CD14-positive monocyte (primary cell): Measurements from ENCODE around the gene ACSM3. TPM values are rescaled to one million over a fixed set of nuclear protein-coding genes. Genes with fewer than 3 reads are reported as not detected.

Source experiments
- DNase-seq, 3 donors: peaks; one replicate each; pipeline ENCODE4 v3.0.0-alpha.2; 2011 to 2022
- H2AFZ ChIP-seq: 2 replicates; pipeline ENCODE4 v1.6.0; 2012; ENCODE audit warnings: mild to moderate bottlenecking, low read depth, low read length, inconsistent platforms; ENCODE audit not compliant: insufficient read depth, poor library complexity, severe bottlenecking
- H3K27ac ChIP-seq, 2 donors: 1 replicate in 1 of 2; 2 replicates in 1 of 2; pipeline ENCODE4 v1.5.1; 2012 to 2013; ENCODE audit warnings: low read length in 2 of 2, control low read depth in 1 of 2, inconsistent platforms in 1 of 2, low read depth in 1 of 2, mild to moderate bottlenecking in 1 of 2
- H3K27me3 ChIP-seq, 2 donors: one replicate each; pipeline versions ENCODE4 v1.6.0 to v1.6.1; 2011 to 2013; ENCODE audit warnings: low read length in 2 of 2; ENCODE audit not compliant: control insufficient read depth in 2 of 2, insufficient read depth in 2 of 2
- H3K36me3 ChIP-seq, 2 donors: replicated peaks in 1 of 2; 1 replicate in 1 of 2; 2 replicates in 1 of 2; pipeline versions ENCODE4 v1.5.1 to v1.6.1; 2012 to 2013; ENCODE audit warnings: low read length in 2 of 2, control low read depth in 1 of 2, inconsistent platforms in 1 of 2, mild to moderate bottlenecking in 1 of 2; ENCODE audit not compliant: insufficient read depth in 2 of 2, control insufficient read depth in 1 of 2
- H3K4me1 ChIP-seq, 2 donors: 1 replicate in 1 of 2; 2 replicates in 1 of 2; pipeline versions ENCODE4 v1.5.1 to v1.6.1; 2012 to 2013; ENCODE audit warnings: low read length in 2 of 2, control low read depth in 1 of 2, inconsistent platforms in 1 of 2, mild to moderate bottlenecking in 1 of 2, moderate library complexity in 1 of 2; ENCODE audit not compliant: insufficient read depth in 2 of 2, control insufficient read depth in 1 of 2
- H3K4me2 ChIP-seq: replicated peaks from 2 replicates; pipeline ENCODE3; 2012; ENCODE audit warnings: low read length, moderate library complexity, mild to moderate bottlenecking; ENCODE audit not compliant: poor library complexity, severe bottlenecking; ENCODE audit errors: extremely low read depth
- H3K4me3 ChIP-seq, 3 experiments: fragments of 200-600 bp in 1 of 3; sonication (generic) in 1 of 3; replicated peaks in 1 of 3; 1 replicate in 2 of 3; 2 replicates in 1 of 3; pipeline ENCODE4 v1.5.1; 2011 to 2013; ENCODE audit warnings: low read length in 3 of 3, mild to moderate bottlenecking in 3 of 3, control low read depth in 2 of 3, low read depth in 2 of 3, inconsistent platforms in 1 of 3, moderate library complexity in 1 of 3
- H3K79me2 ChIP-seq: 2 replicates; pipeline ENCODE4 v1.6.0; 2012; ENCODE audit warnings: mild to moderate bottlenecking, control low read depth, inconsistent platforms, low read length, moderate library complexity; ENCODE audit not compliant: insufficient read depth
- H3K9ac ChIP-seq: 2 replicates; pipeline ENCODE4 v1.6.0; 2017; ENCODE audit warnings: low read length, mild to moderate bottlenecking; ENCODE audit not compliant: insufficient read depth, poor library complexity, severe bottlenecking
- H3K9me3 ChIP-seq, 2 donors: replicated peaks in 1 of 2; 1 replicate in 1 of 2; 2 replicates in 1 of 2; pipeline versions ENCODE4 v1.5.1 to v1.6.1; 2012 to 2013; ENCODE audit warnings: low read length in 2 of 2, control low read depth in 1 of 2; ENCODE audit not compliant: control insufficient read depth in 1 of 2, insufficient read depth in 1 of 2
- H4K20me1 ChIP-seq: 2 replicates; pipeline ENCODE4 v1.6.0; 2012; ENCODE audit warnings: mild to moderate bottlenecking, low read length, control low read depth, moderate library complexity; ENCODE audit not compliant: insufficient read depth
- H3K27ac Mint-ChIP-seq, 7 donors: one replicate each; pipeline ENCODE4 v1.8.0; 2020; ENCODE audit warnings: mild to moderate bottlenecking in 7 of 7, mixed read lengths in 7 of 7, moderate library complexity in 6 of 7, inconsistent platforms in 2 of 7
- H3K27me3 Mint-ChIP-seq, 3 donors: one replicate each; pipeline ENCODE4 v1.8.0; 2021 to 2022; ENCODE audit warnings: low read depth in 3 of 3, mild to moderate bottlenecking in 3 of 3, mixed read lengths in 3 of 3, moderate library complexity in 3 of 3, inconsistent platforms in 1 of 3
- H3K36me3 Mint-ChIP-seq, 2 donors: one replicate each; pipeline ENCODE4 v1.8.0; 2020; ENCODE audit warnings: mixed read lengths in 2 of 2, inconsistent platforms in 1 of 2, mild to moderate bottlenecking in 1 of 2
- H3K4me1 Mint-ChIP-seq: one replicate; pipeline ENCODE4 v1.8.0; 2020; ENCODE audit warnings: mild to moderate bottlenecking, mixed read lengths
- H3K4me3 Mint-ChIP-seq, 2 donors: one replicate each; pipeline ENCODE4 v1.8.0; 2020; ENCODE audit warnings: mild to moderate bottlenecking in 2 of 2, mixed read lengths in 2 of 2, moderate library complexity in 1 of 2
- H3K9me3 Mint-ChIP-seq, 7 donors: one replicate each; pipeline ENCODE4 v1.8.0; 2020 to 2022; ENCODE audit warnings: mixed read lengths in 7 of 7, mild to moderate bottlenecking in 6 of 7, moderate library complexity in 6 of 7, inconsistent platforms in 2 of 7
- CTCF ChIP-seq: fragments of 200-600 bp; IDR thresholded peaks from one replicate; pipeline ENCODE4 v1.8.0; 2022; ENCODE audit warnings: antibody characterized with exemption, mild to moderate bottlenecking
- WGBS: methylation state at CpG from one replicate; pipeline ENCODE4 v1.1.5; 2013; ENCODE audit warnings: missing lambda C conversion rate; ENCODE audit not compliant: insufficient coverage; 5-methylcytosine and 5-hydroxymethylcytosine counted together
- intact Hi-C, 2 donors: fragments of 100-400 bp; cut with micrococcal nuclease; formaldehyde crosslinking; loops; one replicate each; pipeline versions ENCODE4 v1.15.0 to v1.15.1; 2023
- polyA plus RNA-seq, 3 donors: library from polyadenylated mRNA; depleted of rRNA in 1 of 3; unstranded in 2 of 3; stranded (reverse) in 1 of 3; fragments of 300-500 nt in 2 of 3; fragments of >200 nt in 1 of 3; fragmentation: Illumina TruSeq in 2 of 3; gene quantifications; 1 replicate in 2 of 3; 2 replicates in 1 of 3; pipeline ENCODE4 v1.2.3, GENCODE V29; 2012 to 2021

The ACSM3 gene
- polyA plus RNA-seq, 3 donors, result 1.6 to 5.1 (median 1.9) TPM

- H3K4me3 Mint-ChIP-seq, result no peak overlapping the region
- H3K79me2 ChIP-seq, result no peaks in the 10 kb centered on the region
- no peaks in the 10 kb centered on the region for H3K4me1 Mint-ChIP-seq
- no peaks in the 10 kb centered on the region for H3K27me3 Mint-ChIP-seq
- no peak overlapping the region for H3K4me2 ChIP-seq
- no peaks in the 10 kb centered on the region for H3K27me3 ChIP-seq
- WGBS, result no CpG with 5 or more reads among the region's 1 CpG
- TF ChIP-seq CTCF, result no peak
- no peak overlapping the region for H3K9ac ChIP-seq
- H3K27ac Mint-ChIP-seq, result no peak overlapping the region
- H2AFZ ChIP-seq, result no peak overlapping the region
- DNase-seq, result no peak
- no peaks in the 10 kb centered on the region for H3K9me3 ChIP-seq
- intact Hi-C loops, result no loop called here
- peaks cover 43 to 57% of the 10 kb centered on the region in 2 donors for H3K36me3 Mint-ChIP-seq
- H3K27ac ChIP-seq, result no peak overlapping the region
- H3K4me1 ChIP-seq, result no peaks in the 10 kb centered on the region
- H4K20me1 ChIP-seq, result no peaks in the 10 kb centered on the region
- H3K4me3 ChIP-seq, result no peak overlapping the region
- H3K9me3 Mint-ChIP-seq, result peaks cover 0 to 4% (median 0%) of the 10 kb centered on the region in 7 donors
- peaks cover 37 to 75% of the 10 kb centered on the region in 2 donors for H3K36me3 ChIP-seq
Observed at GRCh38 chr16:20830372-20830771, 66.6 kb downstream of the ACSM3 start.

GRCh38 chr16:20833086-20833485, 69.3 kb downstream of the ACSM3 start:
- no peaks in the 10 kb centered on the region for H3K27me3 Mint-ChIP-seq
- no peak for DNase-seq
- intact Hi-C loops, result no loop called here
- H3K36me3 Mint-ChIP-seq, result peaks cover 52 to 62% of the 10 kb centered on the region in 2 donors
- H3K9ac ChIP-seq, result no peak overlapping the region
- TF ChIP-seq CTCF, result no peak
- H3K4me3 Mint-ChIP-seq, result no peak overlapping the region
- H3K79me2 ChIP-seq, result no peaks in the 10 kb centered on the region
- H4K20me1 ChIP-seq, result no peaks in the 10 kb centered on the region
- H3K27ac ChIP-seq, result no peak overlapping the region
- H3K27me3 ChIP-seq, result no peaks in the 10 kb centered on the region
- peaks cover 2% of the 10 kb centered on the region for H3K4me1 Mint-ChIP-seq
- H3K4me3 ChIP-seq, result no peak overlapping the region
- H3K9me3 Mint-ChIP-seq, result peaks cover 0 to 10% (median 4%) of the 10 kb centered on the region in 7 donors
- H3K27ac Mint-ChIP-seq, result peak overlapping the region in 1 of 7 donors; percentile 10
- H2AFZ ChIP-seq, result no peak overlapping the region
- no peak overlapping the region for H3K4me2 ChIP-seq
- H3K36me3 ChIP-seq, result peaks cover 20 to 70% of the 10 kb centered on the region in 2 donors
- no peaks in the 10 kb centered on the region for H3K9me3 ChIP-seq
- no CpG with 5 or more reads among the region's 2 CpGs for WGBS
- peaks cover 3 to 5% of the 10 kb centered on the region in 2 donors for H3K4me1 ChIP-seq
